Measurements from ENCODE around the gene OR1E1. TPM values are rescaled to one million over a fixed set of nuclear protein-coding genes. Genes with fewer than 3 reads are reported as not detected.

The OR1E1 gene
- total RNA-seq (not detected), polyA plus RNA-seq (not detected)

GRCh38 chr17:3398310-3398709, at the start of gene OR1E1:
TSS of gene OR1E1 (minus strand) at chr17:3398410. CDS start at chr17:3398410, 0 bp downstream.
- no peak within 1 kb of the TSS for H3K4me3 ChIP-seq (ENCODE audit: low read depth in 1 of 3, low read length in 3 of 3)
- H3K4me1 ChIP-seq (ENCODE audit: control insufficient read depth in 4 of 4, insufficient read depth in 4 of 4, low read length in 3 of 4): no peaks in the 10 kb centered on the region
- H3K27me3 ChIP-seq (ENCODE audit: control insufficient read depth in 4 of 4, insufficient read depth in 4 of 4, low read length in 3 of 4): no peaks in the 10 kb centered on the region
- H3K9ac ChIP-seq (ENCODE audit: low read depth in 1 of 2, low read length in 2 of 2): no peak within 1 kb of the TSS
- 67% methylated on average over 1 of the region's 1 CpG for WGBS
- no peaks in the 10 kb centered on the region for H3K36me3 ChIP-seq (ENCODE audit: control insufficient read depth in 4 of 4, insufficient read depth in 3 of 4, low read depth in 1 of 4, low read length in 3 of 4)
- no peak for DNase-seq (ENCODE audit: low spot score)
- H3K9me3 ChIP-seq (ENCODE audit: control insufficient read depth in 4 of 4, low read length in 3 of 4): no peaks in the 10 kb centered on the region
- H3K27ac ChIP-seq (ENCODE audit: low read depth in 1 of 2, low read length in 2 of 2): no peak within 1 kb of the TSS
- TF ChIP-seq RAD21 (IDR thresholded peaks at IDR 0.05) (no peak), ZBTB33 (IDR thresholded peaks at IDR 0.05) (no peak), ATF3 (IDR thresholded peaks at IDR 0.05) (no peak), CTCF (IDR thresholded peaks at IDR 0.05; ENCODE audit: low read depth, low read length, missing input control) (no peak), REST (IDR thresholded peaks at IDR 0.05) (no peak), MAX (IDR thresholded peaks at IDR 0.05) (no peak), GABPA (IDR thresholded peaks at IDR 0.05 in 1 of 2, conservative IDR thresholded peaks at IDR 0.05 in 1 of 2) (no peak), RXRA (IDR thresholded peaks at IDR 0.05) (no peak), YY1 (IDR thresholded peaks at IDR 0.05) (no peak), HNF4A (conservative IDR thresholded peaks at IDR 0.05) (no peak), JUND (IDR thresholded peaks at IDR 0.05) (no peak), SP1 (IDR thresholded peaks at IDR 0.05) (no peak), HNF4G (IDR thresholded peaks at IDR 0.05) (no peak)

- no peaks in the 10 kb centered on the region for H3K27me3 ChIP-seq (ENCODE audit: control insufficient read depth in 4 of 4, insufficient read depth in 4 of 4, low read length in 3 of 4)
- no peak overlapping the region for H3K4me3 ChIP-seq (ENCODE audit: low read depth in 1 of 3, low read length in 3 of 3)
- no peaks in the 10 kb centered on the region for H3K36me3 ChIP-seq (ENCODE audit: control insufficient read depth in 4 of 4, insufficient read depth in 3 of 4, low read depth in 1 of 4, low read length in 3 of 4)
- TF ChIP-seq ZBTB33 (IDR thresholded peaks at IDR 0.05) (no peak), RAD21 (IDR thresholded peaks at IDR 0.05) (peak; percentile 10)
- no peak overlapping the region for H3K9ac ChIP-seq (ENCODE audit: low read depth in 1 of 2, low read length in 2 of 2)
- no peak for DNase-seq (ENCODE audit: low spot score)
- WGBS: 65% methylated on average over 2 of the region's 2 CpGs
- peaks cover 0 to 3% (median 0%) of the 10 kb centered on the region in 4 donors for H3K4me1 ChIP-seq (ENCODE audit: control insufficient read depth in 4 of 4, insufficient read depth in 4 of 4, low read length in 3 of 4)
- H3K9me3 ChIP-seq (ENCODE audit: control insufficient read depth in 4 of 4, low read length in 3 of 4): no peaks in the 10 kb centered on the region
- no peak overlapping the region for H3K27ac ChIP-seq (ENCODE audit: low read depth in 1 of 2, low read length in 2 of 2)
Measured at GRCh38 chr17:3447625-3448024, 49.4 kb upstream of the OR1E1 start.
